Karpas-422 (cell line): Measurements from ENCODE around the gene ANAPC5. TPM values are rescaled to one million over a fixed set of nuclear protein-coding genes. Genes with fewer than 3 reads are reported as not detected.
"Not testable (repeated sequence)": the region's sequence is repeated elsewhere in the genome, so short reads cannot be mapped to it uniquely, and the experiment has no call there.

Experiments
- DNase-seq: peaks from one replicate; pipeline ENCODE4 v3.0.0-alpha.2; 2015
- H2AFZ ChIP-seq: fragments of 200-600 bp; sonication (generic); 2 replicates; pipeline ENCODE4 v1.6.1; 2014; ENCODE audit warnings: antibody characterized with exemption, low read length, mixed read lengths
- H3K27ac ChIP-seq: fragments of 200-600 bp; sonication (generic); 2 replicates; pipeline ENCODE4 v1.5.1; 2014; ENCODE audit warnings: mild to moderate bottlenecking, low read length, moderate library complexity
- H3K27me3 ChIP-seq: fragments of 200-600 bp; sonication (generic); 2 replicates; pipeline ENCODE4 v1.6.1; 2014; ENCODE audit warnings: low read length, mixed read lengths
- H3K36me3 ChIP-seq: fragments of 200-600 bp; sonication (generic); 2 replicates; pipeline ENCODE4 v1.6.1; 2014; ENCODE audit warnings: low read length, mixed read lengths; ENCODE audit not compliant: insufficient read depth
- H3K4me1 ChIP-seq: fragments of 200-600 bp; sonication (generic); 2 replicates; pipeline ENCODE4 v1.6.1; 2014; ENCODE audit warnings: mild to moderate bottlenecking, low read length, mixed read lengths
- H3K4me2 ChIP-seq: fragments of 200-600 bp; sonication (generic); 2 replicates; pipeline ENCODE4 v1.6.1; 2014; ENCODE audit warnings: low read length, low read depth, mild to moderate bottlenecking; ENCODE audit not compliant: poor library complexity, severe bottlenecking
- H3K4me3 ChIP-seq: fragments of 200-600 bp; sonication (generic); 2 replicates; pipeline ENCODE4 v1.5.1; 2014; ENCODE audit warnings: mild to moderate bottlenecking, antibody characterized with exemption, low read length, mixed read lengths
- H3K79me2 ChIP-seq: fragments of 200-600 bp; sonication (generic); 2 replicates; pipeline ENCODE4 v1.6.1; 2014; ENCODE audit warnings: mild to moderate bottlenecking, low read length, mixed read lengths
- H3K9ac ChIP-seq: fragments of 200-600 bp; sonication (generic); 2 replicates; pipeline ENCODE4 v1.6.0; 2014; ENCODE audit warnings: low read length
- H3K9me2 ChIP-seq: fragments of 200-600 bp; sonication (generic), shearing (Covaris generic); replicated peaks from 2 replicates; pipeline ENCODE4 v1.6.0; 2014; ENCODE audit warnings: mild to moderate bottlenecking, low read length, moderate library complexity; ENCODE audit not compliant: insufficient read depth
- H3K9me3 ChIP-seq: fragments of 300-700, 200-600 bp; sonication (generic); 2 replicates; pipeline ENCODE4 v1.6.1; 2014; ENCODE audit warnings: low read length, mixed read lengths
- H4K20me1 ChIP-seq: fragments of 200-600 bp; sonication (generic); 2 replicates; pipeline ENCODE4 v1.6.1; 2014; ENCODE audit warnings: mild to moderate bottlenecking, antibody characterized with exemption, low read length, low read depth; ENCODE audit not compliant: insufficient read depth
- total RNA-seq: library from RNA; depleted of rRNA; stranded (reverse); fragments of >200 nt; shearing (Covaris generic); gene quantifications from 2 replicates; pipeline ENCODE4 v1.2.3, GENCODE V29; 2014; ENCODE audit warnings: low replicate concordance

The ANAPC5 gene
- total RNA-seq, 1 experiment from 2014 or later = 181 TPM

GRCh38 chr12:121374945-121375584 lies 22.9 kb upstream of the ANAPC5 start:
- not testable (repeated sequence) for H3K4me2 ChIP-seq, H4K20me1 ChIP-seq, H3K4me3 ChIP-seq, H3K9me2 ChIP-seq, H3K9me3 ChIP-seq, H3K4me1 ChIP-seq, H3K9ac ChIP-seq, DNase-seq, H3K36me3 ChIP-seq, H3K79me2 ChIP-seq, H3K27ac ChIP-seq, H3K27me3 ChIP-seq, H2AFZ ChIP-seq

- not testable (repeated sequence) for H3K4me3 ChIP-seq, DNase-seq, H3K27ac ChIP-seq, H4K20me1 ChIP-seq, H3K4me2 ChIP-seq, H3K9ac ChIP-seq, H3K9me3 ChIP-seq, H3K9me2 ChIP-seq, H3K27me3 ChIP-seq, H3K4me1 ChIP-seq, H2AFZ ChIP-seq, H3K79me2 ChIP-seq, H3K36me3 ChIP-seq
Measured at GRCh38 chr12:121374336-121374735, 22.1 kb upstream of the ANAPC5 start.

- DNase-seq = no peak
- H3K9ac ChIP-seq = no peak overlapping the region
- H3K36me3 ChIP-seq = no peaks in the 10 kb centered on the region
Measured at GRCh38 chr12:121373755-121374154, 21.5 kb upstream of the ANAPC5 start.

GRCh38 chr12:121371404-121371803 lies 19.2 kb upstream of the ANAPC5 start:
- H3K9ac ChIP-seq = no peak overlapping the region

More at GRCh38 chr12:121373755-121374154, 21.5 kb upstream of the ANAPC5 start:
- Histone ChIP-seq H3K4me1 (no peaks in the 10 kb centered on the region), H2AFZ (no peak overlapping the region), H3K9me3 (no peaks in the 10 kb centered on the region), H3K79me2 (no peaks in the 10 kb centered on the region), H3K4me3 (no peak overlapping the region), H4K20me1 (no peaks in the 10 kb centered on the region), H3K27ac (no peak overlapping the region), H3K27me3 (no peaks in the 10 kb centered on the region), H3K9me2 (no peaks in the 10 kb centered on the region), H3K4me2 (no peak overlapping the region)

GRCh38 chr12:121366063-121366459 lies 13.8 kb upstream of the ANAPC5 start:
- no peak overlapping the region for H3K27ac ChIP-seq
- H3K9me2 ChIP-seq = no peaks in the 10 kb centered on the region
- H2AFZ ChIP-seq = no peak overlapping the region
- no peak overlapping the region for H3K4me3 ChIP-seq
- no peaks in the 10 kb centered on the region for H3K36me3 ChIP-seq
- H3K4me1 ChIP-seq = no peaks in the 10 kb centered on the region
- H3K79me2 ChIP-seq = no peaks in the 10 kb centered on the region
- H3K4me2 ChIP-seq = no peak overlapping the region
- no peak overlapping the region for H3K9ac ChIP-seq
- no peaks in the 10 kb centered on the region for H3K27me3 ChIP-seq
- no peak for DNase-seq
- H4K20me1 ChIP-seq = no peaks in the 10 kb centered on the region
- no peaks in the 10 kb centered on the region for H3K9me3 ChIP-seq

More at GRCh38 chr12:121371404-121371803, 19.2 kb upstream of the ANAPC5 start:
- Histone ChIP-seq H3K9me2 (no peaks in the 10 kb centered on the region), H3K79me2 (no peaks in the 10 kb centered on the region), H3K4me1 (no peaks in the 10 kb centered on the region), H3K4me2 (no peak overlapping the region), H2AFZ (no peak overlapping the region), H3K4me3 (no peak overlapping the region), H3K36me3 (no peaks in the 10 kb centered on the region), H3K9me3 (no peaks in the 10 kb centered on the region), H4K20me1 (no peaks in the 10 kb centered on the region), H3K27ac (no peak overlapping the region), H3K27me3 (no peaks in the 10 kb centered on the region)
- no peak for DNase-seq

- H3K36me3 ChIP-seq = no peaks in the 10 kb centered on the region
- no peak overlapping the region for H3K9ac ChIP-seq
- H3K27me3 ChIP-seq = no peaks in the 10 kb centered on the region
- DNase-seq = no peak
- no peak overlapping the region for H3K4me2 ChIP-seq
- H3K27ac ChIP-seq = no peak overlapping the region
- H3K4me1 ChIP-seq = no peaks in the 10 kb centered on the region
- H4K20me1 ChIP-seq = no peaks in the 10 kb centered on the region
- H3K9me2 ChIP-seq = no peaks in the 10 kb centered on the region
- H3K4me3 ChIP-seq = no peak overlapping the region
- no peak overlapping the region for H2AFZ ChIP-seq
- H3K79me2 ChIP-seq = no peaks in the 10 kb centered on the region
- H3K9me3 ChIP-seq = no peaks in the 10 kb centered on the region
Measured at GRCh38 chr12:121365416-121366062, 13.3 kb upstream of the ANAPC5 start.

- H3K36me3 ChIP-seq = no peaks in the 10 kb centered on the region
- no peaks in the 10 kb centered on the region for H4K20me1 ChIP-seq
- DNase-seq = no peak
- H3K9ac ChIP-seq = no peak overlapping the region
- H3K9me2 ChIP-seq = no peaks in the 10 kb centered on the region
- no peak overlapping the region for H3K4me2 ChIP-seq
- no peaks in the 10 kb centered on the region for H3K9me3 ChIP-seq
- H3K27me3 ChIP-seq = no peaks in the 10 kb centered on the region
- no peaks in the 10 kb centered on the region for H3K4me1 ChIP-seq
- no peak overlapping the region for H2AFZ ChIP-seq
- H3K79me2 ChIP-seq = no peaks in the 10 kb centered on the region
- H3K4me3 ChIP-seq = no peak overlapping the region
- no peak overlapping the region for H3K27ac ChIP-seq
Measured at GRCh38 chr12:121364683-121365121, 12.5 kb upstream of the ANAPC5 start.

- Histone ChIP-seq H3K4me3 (no peak overlapping the region), H3K9ac (no peak overlapping the region), H3K4me2 (no peak overlapping the region), H4K20me1 (no peaks in the 10 kb centered on the region), H3K9me2 (no peaks in the 10 kb centered on the region), H3K79me2 (no peaks in the 10 kb centered on the region), H3K36me3 (no peaks in the 10 kb centered on the region), H3K27ac (no peak overlapping the region), H3K27me3 (no peaks in the 10 kb centered on the region), H3K9me3 (no peaks in the 10 kb centered on the region), H2AFZ (no peak overlapping the region), H3K4me1 (peaks cover 3% of the 10 kb centered on the region)
- no peak for DNase-seq
Measured at GRCh38 chr12:121358073-121358472, 5.9 kb upstream of the ANAPC5 start.
